Sigmoid colon (tissue), 7 donors: Measurements from ENCODE around the gene TMEM254. TPM values are rescaled to one million over a fixed set of nuclear protein-coding genes. Genes with fewer than 3 reads are reported as not detected.
"Not testable (repeated sequence)": the region's sequence is repeated elsewhere in the genome, so short reads cannot be mapped to it uniquely, and the experiment has no call there.

ENCODE experiments used
- DNase-seq: peaks from one replicate; pipeline ENCODE4 v3.0.0-alpha.2; 2019
- H3K27ac ChIP-seq, 4 donors: fragments of 200-600 bp; sonication (generic); one replicate each; pipeline ENCODE4 v1.5.1; 2016 to 2019; ENCODE audit warnings: mild to moderate bottlenecking in 1 of 4
- H3K27me3 ChIP-seq, 3 donors: fragments of 200-600 bp; sonication (generic); one replicate each; pipeline ENCODE4 v1.5.1; 2019; ENCODE audit warnings: mild to moderate bottlenecking in 1 of 3
- H3K36me3 ChIP-seq, 4 donors: fragments of 200-600 bp; sonication (generic); one replicate each; pipeline ENCODE4 v1.5.1; 2016 to 2019
- H3K4me1 ChIP-seq, 4 donors: fragments of 200-600 bp; sonication (generic); one replicate each; pipeline ENCODE4 v1.5.1; 2017 to 2019
- H3K4me3 ChIP-seq, 4 donors: fragments of 200-600 bp; sonication (generic); one replicate each; pipeline ENCODE4 v1.5.1; 2017 to 2019; ENCODE audit warnings: mild to moderate bottlenecking in 2 of 4, moderate library complexity in 1 of 4
- H3K9me3 ChIP-seq, 4 donors: fragments of 200-600 bp in 3 of 4; sonication (generic) in 3 of 4; one replicate each; pipeline versions ENCODE4 v1.5.1 to v1.6.1; 2013 to 2019
- CTCF ChIP-seq, 4 experiments: fragments of 450-650 bp in 3 of 4; fragments of 200-600 bp in 1 of 4; IDR thresholded peaks; one replicate each; pipeline ENCODE4 v1.5.1; 2016 to 2019; ENCODE audit warnings: antibody characterized with exemption in 4 of 4, mild to moderate bottlenecking in 3 of 4, moderate library complexity in 2 of 4
- EP300 ChIP-seq, 4 donors: sonication (generic); formaldehyde crosslinking; IDR thresholded peaks; one replicate each; pipeline ENCODE4 v1.6.1; 2017; ENCODE audit warnings: antibody characterized with exemption in 4 of 4
- POLR2A ChIP-seq, 2 donors: fragments of 450-650 bp; IDR thresholded peaks; one replicate each; pipeline ENCODE4 v1.6.1; 2016; ENCODE audit warnings: antibody characterized with exemption in 2 of 2, mild to moderate bottlenecking in 2 of 2, moderate library complexity in 2 of 2
- POLR2AphosphoS5 ChIP-seq, 4 donors: sonication (generic); formaldehyde crosslinking; IDR thresholded peaks; one replicate each; pipeline ENCODE4 v1.6.1; 2017; ENCODE audit warnings: antibody characterized with exemption in 4 of 4
- WGBS, 2 donors: extraction: QIAGEN DNeasy Blood & Tissue Kit; methylation state at CpG; one replicate each; pipeline ENCODE4 v1.1.7; 2013; 5-methylcytosine and 5-hydroxymethylcytosine counted together
- intact Hi-C: fragments of 100-400 bp; cut with DNase I; formaldehyde crosslinking; loops from one replicate; pipeline ENCODE4 v1.15.1; 2023
- polyA plus RNA-seq, 3 donors: library from polyadenylated mRNA; stranded (reverse); fragments of 200-250 nt; gene quantifications; one replicate each; pipeline ENCODE4 v1.2.3, GENCODE V29; 2013
- total RNA-seq, 4 donors: library from RNA; depleted of rRNA; stranded (reverse); fragments of >200 nt; gene quantifications; one replicate each; pipeline ENCODE4 v1.1.0, GENCODE V29; 2016
- donor health status: healthy with polysubstance abuse.
- donor health status: Bipolar disorder and iron deficiency.
- donor health status: healthy.

TMEM254 gene
- total and polyA plus RNA-seq, 7 donors, result 11.4 to 18.0 (median 13.6) TPM

GRCh38 chr10:80041162-80041561 lies 37.3 kb upstream of the TMEM254 start:
- intact Hi-C loops, result no loop called here
- TF ChIP-seq EP300 (IDR thresholded peaks at IDR 0.05), result no peak
- Histone ChIP-seq H3K36me3 (no peaks in the 10 kb centered on the region), H3K4me3 (no peak overlapping the region), H3K9me3 (no peaks in the 10 kb centered on the region), H3K27me3 (no peaks in the 10 kb centered on the region), H3K4me1 (no peaks in the 10 kb centered on the region), H3K27ac (no peak overlapping the region)
- no peak for DNase-seq
- 40 to 79% methylated on average over 6 of the region's 6 CpGs for WGBS, 2 donors

GRCh38 chr10:80044935-80045334 lies 33.5 kb upstream of the TMEM254 start:
- H3K27ac ChIP-seq, H3K4me3 ChIP-seq, intact Hi-C loops, DNase-seq, H3K9me3 ChIP-seq, H3K4me1 ChIP-seq, H3K36me3 ChIP-seq, H3K27me3 ChIP-seq: not testable (repeated sequence)
- 76 to 91% methylated on average over 6 of the region's 6 CpGs for WGBS, 2 donors

- Histone ChIP-seq H3K36me3 (no peaks in the 10 kb centered on the region), H3K27me3 (no peaks in the 10 kb centered on the region), H3K4me3 (no peak overlapping the region), H3K27ac (no peak overlapping the region), H3K4me1 (no peaks in the 10 kb centered on the region), H3K9me3 (no peaks in the 10 kb centered on the region)
- TF ChIP-seq CTCF (IDR thresholded peaks at IDR 0.05), result peak in 3 of 4 experiments; percentile 46 to 80 (median 66)
- TF ChIP-seq POLR2AphosphoS5 (IDR thresholded peaks at IDR 0.05), result no peak
- intact Hi-C loops, result no loop called here
- DNase-seq, result peak; percentile 79
- WGBS, 2 donors, result 34 to 37% methylated on average over 10 of the region's 10 CpGs
Observed at GRCh38 chr10:80046629-80047441, 31.6 kb upstream of the TMEM254 start.

- H3K4me3 ChIP-seq, result no peak overlapping the region
- no peaks in the 10 kb centered on the region for H3K4me1 ChIP-seq
- intact Hi-C loops, result no loop called here
- no peak for DNase-seq
- H3K36me3 ChIP-seq, result no peaks in the 10 kb centered on the region
- H3K27me3 ChIP-seq, result no peaks in the 10 kb centered on the region
- TF ChIP-seq EP300 (IDR thresholded peaks at IDR 0.05), result no peak
- no peak for TF ChIP-seq CTCF (IDR thresholded peaks at IDR 0.05)
- TF ChIP-seq POLR2A (IDR thresholded peaks at IDR 0.05), result no peak
- TF ChIP-seq POLR2AphosphoS5 (IDR thresholded peaks at IDR 0.05), result no peak
- 76 to 87% methylated on average over 3 of the region's 3 CpGs for WGBS, 2 donors
- H3K27ac ChIP-seq, result no peak overlapping the region
- H3K9me3 ChIP-seq, result no peaks in the 10 kb centered on the region
Observed at GRCh38 chr10:80050752-80051151, 27.7 kb upstream of the TMEM254 start.

- Histone ChIP-seq H3K9me3 (no peaks in the 10 kb centered on the region), H3K27ac (no peak overlapping the region), H3K4me1 (no peaks in the 10 kb centered on the region), H3K4me3 (no peak overlapping the region), H3K36me3 (no peaks in the 10 kb centered on the region), H3K27me3 (no peaks in the 10 kb centered on the region)
- no peak for DNase-seq
- 53 to 81% methylated on average over 3 of the region's 3 CpGs for WGBS, 2 donors
- TF ChIP-seq EP300 (IDR thresholded peaks at IDR 0.05) (no peak), POLR2A (IDR thresholded peaks at IDR 0.05) (no peak), POLR2AphosphoS5 (IDR thresholded peaks at IDR 0.05) (no peak), CTCF (IDR thresholded peaks at IDR 0.05) (no peak)
- intact Hi-C loops, result no loop called here
Observed at GRCh38 chr10:80051993-80052392, 26.5 kb upstream of the TMEM254 start.

- Histone ChIP-seq H3K9me3 (no peaks in the 10 kb centered on the region), H3K27ac (no peak overlapping the region), H3K4me1 (no peaks in the 10 kb centered on the region), H3K4me3 (no peak overlapping the region), H3K36me3 (no peaks in the 10 kb centered on the region), H3K27me3 (no peaks in the 10 kb centered on the region)
- TF ChIP-seq CTCF (IDR thresholded peaks at IDR 0.05), result no peak
- DNase-seq, result no peak
- intact Hi-C loops, result no loop called here
- 94 to 97% methylated on average over 2 of the region's 2 CpGs for WGBS, 2 donors
Observed at GRCh38 chr10:80055760-80056159, 22.7 kb upstream of the TMEM254 start.
